ENCODE measurements around the gene TM9SF1. TPM values are rescaled to one million over a fixed set of nuclear protein-coding genes. Genes with fewer than 3 reads are reported as not detected.

Gene TM9SF1
- total and polyA plus RNA-seq, 2 of the 13 experiments (the other 11 are each of a cell fraction or from before 2014, with no cell fraction given): 83.2 to 110 TPM

DNA sequence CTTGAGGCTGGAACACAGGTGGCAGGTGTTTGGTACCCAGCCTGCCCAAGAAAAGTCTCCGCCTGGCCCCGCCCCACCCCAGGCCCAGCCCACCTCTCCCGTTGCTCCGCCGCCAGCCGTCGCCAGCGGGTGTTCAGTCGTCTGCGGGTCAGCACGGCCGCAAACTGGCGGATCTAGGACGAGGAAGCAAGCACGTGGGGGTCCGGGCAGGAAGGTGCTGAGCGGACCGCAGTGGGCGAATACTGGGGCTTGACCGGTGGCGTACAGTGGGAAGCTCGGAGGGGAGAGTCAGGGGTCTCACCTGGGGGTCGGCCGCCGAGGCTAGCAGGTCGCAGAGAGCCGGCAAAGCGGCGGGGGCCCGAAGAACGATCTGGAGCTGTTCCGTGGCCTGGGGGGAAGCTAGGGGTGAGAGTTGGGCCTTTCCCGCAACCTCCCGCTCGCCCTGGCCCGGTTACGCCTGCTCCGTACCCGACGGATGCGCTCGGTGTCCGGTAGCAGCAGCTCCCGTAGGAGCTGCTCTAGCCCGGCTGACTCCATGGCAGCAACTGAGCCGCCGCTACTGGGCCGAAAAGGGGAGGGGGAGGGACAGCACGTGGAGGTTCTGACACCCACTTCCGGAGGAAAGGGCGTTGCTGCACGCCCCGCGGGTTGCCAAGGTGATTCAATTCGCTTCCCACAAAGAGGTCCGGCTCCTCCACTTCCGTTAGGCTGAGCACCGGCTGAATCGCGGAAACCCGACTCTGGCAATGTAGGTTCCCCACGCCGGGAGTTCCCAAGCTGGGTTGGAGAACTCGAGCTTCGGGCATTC lies 6.8 kb downstream of the TM9SF1 start, which contains the start of gene IPO4 (continued):
- TF ChIP-seq ZNF318 (CRISPR knock-in tag; IDR thresholded peaks at IDR 0.05) (peak; percentile 94), SKI (IDR thresholded peaks at IDR 0.05; ENCODE audit: partially characterized antibody) (peak; percentile 82), ELF1 (CRISPR knock-in tag; IDR thresholded peaks at IDR 0.05) (peak; percentile 97), NFKBIZ (CRISPR knock-in tag; IDR thresholded peaks at IDR 0.05) (no peak; the same call in none of the 2 replicates), ZNF580 (CRISPR knock-in tag; IDR thresholded peaks at IDR 0.05; ENCODE audit: borderline replicate concordance, low read depth) (peak; percentile 100), KAT8 (CRISPR knock-in tag; IDR thresholded peaks at IDR 0.05) (peak; percentile 100), DNMT3B (CRISPR knock-in tag; conservative IDR thresholded peaks at IDR 0.05) (peak; percentile 90), ZNF772 (CRISPR knock-in tag; IDR thresholded peaks at IDR 0.05) (peak; percentile 100), ZNF431 (CRISPR knock-in tag; IDR thresholded peaks at IDR 0.05; ENCODE audit: borderline replicate concordance, low read depth) (no peak), ESRRA (CRISPR knock-in tag; IDR thresholded peaks at IDR 0.05; ENCODE audit: low read depth) (peak; percentile 93)
- TF ChIP-seq, protein P1, sequence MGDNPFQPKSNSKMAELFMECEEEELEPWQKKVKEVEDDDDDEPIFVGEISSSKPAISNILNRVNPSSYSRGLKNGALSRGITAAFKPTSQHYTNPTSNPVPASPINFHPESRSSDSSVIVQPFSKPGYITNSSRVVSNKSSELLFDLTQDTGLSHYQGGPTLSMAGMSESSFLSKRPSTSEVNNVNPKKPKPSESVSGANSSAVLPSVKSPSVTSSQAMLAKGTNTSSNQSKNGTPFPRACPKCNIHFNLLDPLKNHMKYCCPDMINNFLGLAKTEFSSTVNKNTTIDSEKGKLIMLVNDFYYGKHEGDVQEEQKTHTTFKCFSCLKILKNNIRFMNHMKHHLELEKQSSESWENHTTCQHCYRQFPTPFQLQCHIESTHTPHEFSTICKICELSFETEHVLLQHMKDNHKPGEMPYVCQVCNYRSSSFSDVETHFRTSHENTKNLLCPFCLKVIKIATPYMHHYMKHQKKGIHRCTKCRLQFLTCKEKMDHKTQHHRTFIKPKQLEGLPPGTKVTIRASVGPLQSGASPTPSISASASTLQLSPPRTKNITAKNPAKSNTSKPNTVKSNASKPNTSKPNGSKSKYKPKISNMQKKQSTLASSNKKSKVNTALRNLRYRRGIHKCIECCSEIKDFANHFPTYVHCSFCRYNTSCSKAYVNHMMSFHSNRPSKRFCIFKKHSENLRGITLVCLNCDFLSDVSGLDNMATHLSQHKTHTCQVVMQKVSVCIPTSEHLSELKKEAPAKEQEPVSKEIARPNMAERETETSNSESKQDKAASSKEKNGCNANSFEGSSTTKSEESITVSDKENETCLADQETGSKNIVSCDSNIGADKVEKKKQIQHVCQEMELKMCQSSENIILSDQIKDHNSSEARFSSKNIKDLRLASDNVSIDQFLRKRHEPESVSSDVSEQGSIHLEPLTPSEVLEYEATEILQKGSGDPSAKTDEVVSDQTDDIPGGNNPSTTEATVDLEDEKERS (CRISPR knock-in tag; IDR thresholded peaks at IDR 0.05): peak; percentile 96
- TF ChIP-seq, protein P2, sequence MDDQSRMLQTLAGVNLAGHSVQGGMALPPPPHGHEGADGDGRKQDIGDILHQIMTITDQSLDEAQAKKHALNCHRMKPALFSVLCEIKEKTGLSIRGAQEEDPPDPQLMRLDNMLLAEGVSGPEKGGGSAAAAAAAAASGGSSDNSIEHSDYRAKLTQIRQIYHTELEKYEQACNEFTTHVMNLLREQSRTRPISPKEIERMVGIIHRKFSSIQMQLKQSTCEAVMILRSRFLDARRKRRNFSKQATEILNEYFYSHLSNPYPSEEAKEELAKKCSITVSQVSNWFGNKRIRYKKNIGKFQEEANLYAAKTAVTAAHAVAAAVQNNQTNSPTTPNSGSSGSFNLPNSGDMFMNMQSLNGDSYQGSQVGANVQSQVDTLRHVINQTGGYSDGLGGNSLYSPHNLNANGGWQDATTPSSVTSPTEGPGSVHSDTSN (CRISPR knock-in tag; IDR thresholded peaks at IDR 0.05; ENCODE audit: borderline replicate concordance): peak; percentile 42
